ENCODE measurements around the gene CYTH1. TPM values are rescaled to one million over a fixed set of nuclear protein-coding genes. Genes with fewer than 3 reads are reported as not detected.

Gene CYTH1
- total and polyA plus RNA-seq, 5 donors from 2014 or later, result 202 to 487 (median 206) TPM

- no peak overlapping the region for H3K4me3 ChIP-seq (ENCODE audit: low read depth, low read length)
- H3K4me3 Mint-ChIP-seq, result no peak overlapping the region
- no peaks in the 10 kb centered on the region for H3K4me1 ChIP-seq (ENCODE audit: control insufficient read depth, insufficient read depth, low read length, poor library complexity, severe bottlenecking)
- H3K27me3 Mint-ChIP-seq, result peaks cover 35% of the 10 kb centered on the region
- H3K9me3 Mint-ChIP-seq, result peaks cover 0 to 3% (median 0%) of the 10 kb centered on the region in 7 donors
- no peak overlapping the region for H3K27ac ChIP-seq (ENCODE audit: insufficient read depth, low read length, poor library complexity, severe bottlenecking)
- no peak for DNase-seq
- ATAC-seq (ENCODE audit: low read depth in 2 of 2), result no peak
- H3K4me1 Mint-ChIP-seq, result no peaks in the 10 kb centered on the region
- H3K27me3 ChIP-seq (ENCODE audit: control insufficient read depth, insufficient read depth, low read length), result no peaks in the 10 kb centered on the region
- H3K36me3 ChIP-seq (ENCODE audit: control insufficient read depth, insufficient read depth, low read length), result no peaks in the 10 kb centered on the region
- no peaks in the 10 kb centered on the region for H3K36me3 Mint-ChIP-seq
- H3K27ac Mint-ChIP-seq, result no peak overlapping the region
- H3K9me3 ChIP-seq (ENCODE audit: control insufficient read depth in 2 of 2, low read length in 2 of 2), result peaks cover 0 to 2% of the 10 kb centered on the region in 2 experiments
Measured at GRCh38 chr17:78653382-78653781, 128.7 kb downstream of the CYTH1 start.

GRCh38 chr17:78652913-78653312 is 129.2 kb downstream of the CYTH1 start:
- Mint-ChIP-seq H3K36me3 (no peaks in the 10 kb centered on the region), H3K4me3 (no peak overlapping the region), H3K27me3 (peaks cover 35% of the 10 kb centered on the region), H3K9me3 (peaks cover 0 to 8% (median 0%) of the 10 kb centered on the region in 7 donors), H3K4me1 (no peaks in the 10 kb centered on the region), H3K27ac (no peak overlapping the region)
- H3K9me3 ChIP-seq (ENCODE audit: control insufficient read depth in 2 of 2, low read length in 2 of 2), result peaks cover 0 to 2% of the 10 kb centered on the region in 2 experiments
- no peaks in the 10 kb centered on the region for H3K36me3 ChIP-seq (ENCODE audit: control insufficient read depth, insufficient read depth, low read length)
- DNase-seq, result no peak
- no peak overlapping the region for H3K4me3 ChIP-seq (ENCODE audit: low read depth, low read length)
- ATAC-seq (ENCODE audit: low read depth in 2 of 2), result no peak
- H3K27ac ChIP-seq (ENCODE audit: insufficient read depth, low read length, poor library complexity, severe bottlenecking), result no peak overlapping the region
- H3K27me3 ChIP-seq (ENCODE audit: control insufficient read depth, insufficient read depth, low read length), result no peaks in the 10 kb centered on the region
- no peaks in the 10 kb centered on the region for H3K4me1 ChIP-seq (ENCODE audit: control insufficient read depth, insufficient read depth, low read length, poor library complexity, severe bottlenecking)

- Histone ChIP-seq H3K36me3 (ENCODE audit: control insufficient read depth, insufficient read depth, low read length) (no peaks in the 10 kb centered on the region), H3K27me3 (ENCODE audit: control insufficient read depth, insufficient read depth, low read length) (no peaks in the 10 kb centered on the region), H3K4me1 (ENCODE audit: control insufficient read depth, insufficient read depth, low read length, poor library complexity, severe bottlenecking) (no peaks in the 10 kb centered on the region), H3K4me3 (ENCODE audit: low read depth, low read length) (no peak overlapping the region), H3K27ac (ENCODE audit: insufficient read depth, low read length, poor library complexity, severe bottlenecking) (no peak overlapping the region), H3K9me3 (ENCODE audit: control insufficient read depth in 2 of 2, low read length in 2 of 2) (peaks cover 0 to 2% of the 10 kb centered on the region in 2 experiments)
- no peak for ATAC-seq (ENCODE audit: low read depth in 2 of 2)
- H3K9me3 Mint-ChIP-seq, result peaks cover 0 to 11% (median 0%) of the 10 kb centered on the region in 7 donors
- H3K27ac Mint-ChIP-seq, result no peak overlapping the region
- H3K4me3 Mint-ChIP-seq, result no peak overlapping the region
- DNase-seq, result no peak
- H3K36me3 Mint-ChIP-seq, result peaks cover 4% of the 10 kb centered on the region
- H3K27me3 Mint-ChIP-seq, result peaks cover 35% of the 10 kb centered on the region
- H3K4me1 Mint-ChIP-seq, result no peaks in the 10 kb centered on the region
Measured at GRCh38 chr17:78652024-78652423, 130.0 kb downstream of the CYTH1 start.

- Histone ChIP-seq H3K9me3 (ENCODE audit: control insufficient read depth in 2 of 2, low read length in 2 of 2) (peaks cover 0 to 2% of the 10 kb centered on the region in 2 experiments), H3K27me3 (ENCODE audit: control insufficient read depth, insufficient read depth, low read length) (no peaks in the 10 kb centered on the region), H3K36me3 (ENCODE audit: control insufficient read depth, insufficient read depth, low read length) (no peaks in the 10 kb centered on the region), H3K4me1 (ENCODE audit: control insufficient read depth, insufficient read depth, low read length, poor library complexity, severe bottlenecking) (no peaks in the 10 kb centered on the region), H3K4me3 (ENCODE audit: low read depth, low read length) (no peak overlapping the region), H3K27ac (ENCODE audit: insufficient read depth, low read length, poor library complexity, severe bottlenecking) (no peak overlapping the region)
- H3K27me3 Mint-ChIP-seq, result peaks cover 35% of the 10 kb centered on the region
- H3K4me1 Mint-ChIP-seq, result peaks cover 0 to 2% (median 0%) of the 10 kb centered on the region in 4 donors
- peaks cover 0 to 11% (median 0%) of the 10 kb centered on the region in 7 donors for H3K9me3 Mint-ChIP-seq
- no peak overlapping the region for H3K4me3 Mint-ChIP-seq
- peaks cover 4% of the 10 kb centered on the region for H3K36me3 Mint-ChIP-seq
- H3K27ac Mint-ChIP-seq, result no peak overlapping the region
- no peak for DNase-seq
- ATAC-seq (ENCODE audit: low read depth in 2 of 2), result no peak
Measured at GRCh38 chr17:78651554-78651953, 130.5 kb downstream of the CYTH1 start.

GRCh38 chr17:78650093-78650715 is 131.9 kb downstream of the CYTH1 start:
- Mint-ChIP-seq H3K9me3 (peaks cover 0 to 12% (median 0%) of the 10 kb centered on the region in 7 donors), H3K4me3 (no peak overlapping the region), H3K36me3 (peaks cover 4% of the 10 kb centered on the region), H3K27me3 (peaks cover 40% of the 10 kb centered on the region), H3K4me1 (peaks cover 0 to 15% (median 9%) of the 10 kb centered on the region in 4 donors), H3K27ac (no peak overlapping the region)
- Histone ChIP-seq H3K9me3 (ENCODE audit: control insufficient read depth in 2 of 2, low read length in 2 of 2) (peaks cover 0 to 2% of the 10 kb centered on the region in 2 experiments), H3K4me3 (ENCODE audit: low read depth, low read length) (no peak overlapping the region), H3K4me1 (ENCODE audit: control insufficient read depth, insufficient read depth, low read length, poor library complexity, severe bottlenecking) (peaks cover 9% of the 10 kb centered on the region), H3K36me3 (ENCODE audit: control insufficient read depth, insufficient read depth, low read length) (no peaks in the 10 kb centered on the region), H3K27ac (ENCODE audit: insufficient read depth, low read length, poor library complexity, severe bottlenecking) (no peak overlapping the region), H3K27me3 (ENCODE audit: control insufficient read depth, insufficient read depth, low read length) (no peaks in the 10 kb centered on the region)
- DNase-seq, result no peak
- ATAC-seq (ENCODE audit: low read depth in 2 of 2), result no peak

- Histone ChIP-seq H3K36me3 (ENCODE audit: control insufficient read depth, insufficient read depth, low read length) (no peaks in the 10 kb centered on the region), H3K4me3 (ENCODE audit: low read depth, low read length) (no peak overlapping the region), H3K27me3 (ENCODE audit: control insufficient read depth, insufficient read depth, low read length) (no peaks in the 10 kb centered on the region), H3K9me3 (ENCODE audit: control insufficient read depth in 2 of 2, low read length in 2 of 2) (peaks cover 0 to 2% of the 10 kb centered on the region in 2 experiments), H3K27ac (ENCODE audit: insufficient read depth, low read length, poor library complexity, severe bottlenecking) (no peak overlapping the region), H3K4me1 (ENCODE audit: control insufficient read depth, insufficient read depth, low read length, poor library complexity, severe bottlenecking) (peaks cover 9% of the 10 kb centered on the region)
- Mint-ChIP-seq H3K4me1 (peaks cover 0 to 15% (median 9%) of the 10 kb centered on the region in 4 donors), H3K9me3 (peaks cover 0 to 12% (median 0%) of the 10 kb centered on the region in 7 donors), H3K27me3 (peaks cover 40% of the 10 kb centered on the region), H3K27ac (no peak overlapping the region), H3K4me3 (no peak overlapping the region), H3K36me3 (peaks cover 4% of the 10 kb centered on the region)
- ATAC-seq (ENCODE audit: low read depth in 2 of 2), result no peak
- no peak for DNase-seq
Measured at GRCh38 chr17:78648293-78648692, 133.8 kb downstream of the CYTH1 start.

DNA sequence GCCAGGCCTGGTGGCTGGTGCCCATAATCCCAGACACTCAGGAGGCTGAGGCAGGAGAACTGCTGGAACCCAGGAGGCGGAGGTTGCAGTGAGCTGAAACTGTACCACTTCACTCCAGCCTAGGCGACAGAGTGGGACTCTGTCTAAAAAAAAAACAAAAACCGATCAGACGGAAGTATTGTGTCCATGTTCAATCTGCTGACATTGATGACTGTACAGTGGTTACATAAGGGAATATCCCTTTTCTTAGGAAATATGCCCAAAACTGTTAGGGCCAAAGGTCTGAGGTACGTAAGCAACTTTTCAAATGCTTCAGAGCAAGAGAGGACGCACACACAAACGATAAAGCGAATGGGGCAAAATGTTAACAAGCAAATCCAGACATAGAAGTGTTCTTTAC is 135.0 kb downstream of the CYTH1 start:
- Mint-ChIP-seq H3K4me3 (no peak overlapping the region), H3K27ac (no peak overlapping the region), H3K9me3 (peaks cover 0 to 12% (median 0%) of the 10 kb centered on the region in 7 donors), H3K36me3 (peaks cover 4% of the 10 kb centered on the region), H3K4me1 (peaks cover 0 to 15% (median 9%) of the 10 kb centered on the region in 4 donors), H3K27me3 (peaks cover 34% of the 10 kb centered on the region)
- H3K4me1 ChIP-seq (ENCODE audit: control insufficient read depth, insufficient read depth, low read length, poor library complexity, severe bottlenecking), result peaks cover 9% of the 10 kb centered on the region
- no peak overlapping the region for H3K4me3 ChIP-seq (ENCODE audit: low read depth, low read length)
- H3K27ac ChIP-seq (ENCODE audit: insufficient read depth, low read length, poor library complexity, severe bottlenecking), result no peak overlapping the region
- no peaks in the 10 kb centered on the region for H3K36me3 ChIP-seq (ENCODE audit: control insufficient read depth, insufficient read depth, low read length)
- ATAC-seq (ENCODE audit: low read depth in 2 of 2) (no peak), DNase-seq (no peak)
- peaks cover 0 to 2% of the 10 kb centered on the region in 2 experiments for H3K9me3 ChIP-seq (ENCODE audit: control insufficient read depth in 2 of 2, low read length in 2 of 2)
- H3K27me3 ChIP-seq (ENCODE audit: control insufficient read depth, insufficient read depth, low read length), result no peaks in the 10 kb centered on the region
